Ammon's horn (tissue), 1 donor: ENCODE data around the gene ANKRD65.
"Not testable (repeated sequence)": the region's sequence is repeated elsewhere in the genome, so short reads cannot be mapped to it uniquely, and the experiment has no call there.

Experiments
- DNase-seq: peaks from one replicate; pipeline ENCODE4 v3.0.0-alpha.2; 2016; ENCODE audit warnings: low spot score

Gene ANKRD65

GRCh38 chr1:1430114-1430982 is 9.3 kb upstream of the ANKRD65 start:
- DNase-seq, result peak; percentile 79

DNA sequence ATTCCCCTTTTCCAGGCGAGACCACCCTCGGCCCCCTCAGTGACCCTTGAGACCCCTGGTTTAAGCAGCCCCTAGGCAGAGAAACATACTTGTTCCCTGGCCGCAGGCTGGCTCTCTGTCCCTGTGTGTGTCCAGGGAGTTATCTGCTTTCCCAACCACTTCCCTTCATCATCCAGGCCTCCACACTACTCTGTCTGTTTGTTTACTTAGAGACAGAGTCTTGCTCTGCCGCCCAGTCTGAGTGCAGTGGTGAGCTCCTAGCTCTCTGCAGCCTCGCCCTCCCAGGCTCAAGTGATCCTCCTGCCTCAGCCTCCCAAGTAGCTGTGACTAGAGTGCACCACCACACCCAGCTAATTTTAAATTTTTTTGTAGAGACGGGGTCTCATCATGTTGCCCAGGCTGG is 8.6 kb upstream of the ANKRD65 start:
- DNase-seq, result no peak

DNA sequence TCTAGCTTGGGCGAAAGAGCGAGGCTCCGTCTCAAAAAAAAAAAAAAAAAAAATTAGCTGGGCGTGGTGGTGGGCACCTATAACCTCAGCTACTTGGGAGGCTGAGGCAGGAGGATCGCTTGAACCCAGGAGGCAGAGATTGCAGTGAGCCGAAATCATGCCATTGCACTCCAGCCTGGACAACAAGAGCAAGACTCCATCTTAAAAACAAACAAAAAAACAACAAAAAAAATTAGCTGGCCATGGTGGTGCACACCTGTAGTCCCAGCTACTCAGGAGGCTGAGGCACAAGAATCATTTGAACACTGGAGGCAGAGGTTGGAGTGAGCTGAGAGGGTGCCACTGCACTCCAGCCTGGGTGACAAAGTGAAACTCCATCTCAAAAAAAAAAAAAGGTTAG is 7.9 kb upstream of the ANKRD65 start:
- not testable (repeated sequence) for DNase-seq

DNA sequence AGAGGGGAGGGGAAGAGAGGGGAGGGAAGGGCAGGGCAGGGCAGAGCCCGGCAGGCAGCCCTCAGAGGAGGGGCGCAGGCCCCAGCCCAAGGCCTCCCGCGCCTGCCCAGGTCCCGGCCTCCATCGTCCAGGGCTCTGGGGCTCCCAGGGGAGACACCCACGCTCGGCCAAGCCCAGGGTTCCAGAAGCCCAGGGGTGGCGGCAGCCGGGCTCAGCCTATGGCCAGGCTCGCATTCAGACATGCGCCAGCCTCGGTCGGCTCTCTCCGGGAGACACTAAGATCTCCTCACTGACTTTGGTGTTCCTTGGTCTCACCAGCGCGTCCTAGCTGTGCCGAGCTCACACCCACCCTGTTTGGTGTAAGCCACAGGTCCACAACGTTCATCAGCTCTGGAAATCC is 7.1 kb upstream of the ANKRD65 start:
- DNase-seq, result no peak

DNA sequence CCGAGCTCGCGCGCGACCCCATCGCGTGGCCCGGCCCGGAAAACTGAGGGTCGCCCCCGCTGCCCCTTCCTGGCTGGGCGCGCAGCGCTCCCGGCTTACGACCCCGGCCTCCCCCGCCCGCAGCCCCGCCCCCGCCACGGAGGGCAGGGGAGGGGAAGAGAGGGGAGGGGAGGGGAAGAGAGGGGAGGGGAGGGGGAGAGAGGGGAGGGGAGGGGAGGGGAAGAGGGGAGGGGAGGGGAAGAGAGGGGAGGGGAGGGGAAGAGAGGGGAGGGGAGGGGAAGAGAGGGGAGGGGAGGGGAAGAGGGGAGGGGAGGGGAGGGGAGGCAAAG is 6.7 kb upstream of the ANKRD65 start:
- no peak for DNase-seq

GRCh38 chr1:1427106-1427819 is 6.2 kb upstream of the ANKRD65 start:
- DNase-seq, result peak; percentile 84

- peak; percentile 87 for DNase-seq
Measured at GRCh38 chr1:1426496-1427105, 5.5 kb upstream of the ANKRD65 start.

GRCh38 chr1:1425753-1426495 is 4.8 kb upstream of the ANKRD65 start:
- DNase-seq, result peak; percentile 89

DNA sequence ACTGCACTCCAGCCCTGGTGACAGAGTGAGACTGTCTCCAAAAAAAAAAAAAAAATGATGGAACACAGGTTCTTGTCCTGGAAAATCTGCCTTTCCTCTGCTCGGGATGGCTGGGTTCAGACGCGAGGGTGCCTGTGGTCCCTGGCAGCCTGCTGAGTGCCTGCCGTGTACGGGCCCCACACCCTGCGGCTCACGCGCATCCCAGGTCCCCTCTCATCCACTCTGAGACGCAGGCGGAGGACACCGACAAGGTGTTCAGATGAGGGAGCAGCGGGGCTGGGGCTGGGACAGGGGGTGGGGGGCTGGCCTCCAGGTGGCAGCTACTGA is 4.3 kb upstream of the ANKRD65 start:
- no peak for DNase-seq

DNA sequence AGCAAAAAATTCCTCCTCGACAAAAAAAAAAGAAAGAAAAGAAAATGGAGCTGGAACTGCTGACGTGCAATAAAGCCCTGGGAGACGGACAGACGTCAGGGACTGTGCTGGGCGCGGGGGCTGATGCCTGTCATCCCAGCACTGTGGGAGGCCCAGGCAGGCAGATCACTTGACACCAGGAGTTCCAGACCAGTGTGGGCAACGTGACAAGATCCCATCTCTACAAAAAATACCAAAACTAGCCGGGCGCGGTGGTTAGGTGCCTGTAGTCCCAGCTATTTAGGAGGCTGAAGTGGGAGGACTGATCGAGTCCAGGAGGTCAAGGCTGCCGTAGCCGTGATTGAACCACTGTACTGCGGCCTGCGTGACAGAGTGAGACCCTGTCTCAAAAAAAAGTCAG is 3.6 kb upstream of the ANKRD65 start:
- no peak for DNase-seq

DNA sequence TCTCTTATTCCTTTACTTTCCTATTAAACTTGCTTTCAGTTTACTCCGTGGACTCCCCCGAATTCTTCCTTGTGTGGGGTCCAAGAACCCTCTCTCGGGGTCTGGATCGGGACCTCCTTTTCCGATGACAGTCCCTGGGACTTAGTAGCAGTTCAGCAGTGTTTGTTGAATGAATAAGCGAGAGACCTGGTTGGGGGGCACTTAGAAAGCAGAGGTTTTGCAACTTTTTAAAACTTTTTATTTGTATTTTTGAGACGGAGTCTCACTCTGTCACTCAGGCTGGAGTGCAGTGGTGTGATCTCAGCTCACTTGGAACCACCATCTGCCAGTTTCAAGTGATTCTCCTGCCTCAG is 2.1 kb upstream of the ANKRD65 start:
- DNase-seq, result no peak

DNA sequence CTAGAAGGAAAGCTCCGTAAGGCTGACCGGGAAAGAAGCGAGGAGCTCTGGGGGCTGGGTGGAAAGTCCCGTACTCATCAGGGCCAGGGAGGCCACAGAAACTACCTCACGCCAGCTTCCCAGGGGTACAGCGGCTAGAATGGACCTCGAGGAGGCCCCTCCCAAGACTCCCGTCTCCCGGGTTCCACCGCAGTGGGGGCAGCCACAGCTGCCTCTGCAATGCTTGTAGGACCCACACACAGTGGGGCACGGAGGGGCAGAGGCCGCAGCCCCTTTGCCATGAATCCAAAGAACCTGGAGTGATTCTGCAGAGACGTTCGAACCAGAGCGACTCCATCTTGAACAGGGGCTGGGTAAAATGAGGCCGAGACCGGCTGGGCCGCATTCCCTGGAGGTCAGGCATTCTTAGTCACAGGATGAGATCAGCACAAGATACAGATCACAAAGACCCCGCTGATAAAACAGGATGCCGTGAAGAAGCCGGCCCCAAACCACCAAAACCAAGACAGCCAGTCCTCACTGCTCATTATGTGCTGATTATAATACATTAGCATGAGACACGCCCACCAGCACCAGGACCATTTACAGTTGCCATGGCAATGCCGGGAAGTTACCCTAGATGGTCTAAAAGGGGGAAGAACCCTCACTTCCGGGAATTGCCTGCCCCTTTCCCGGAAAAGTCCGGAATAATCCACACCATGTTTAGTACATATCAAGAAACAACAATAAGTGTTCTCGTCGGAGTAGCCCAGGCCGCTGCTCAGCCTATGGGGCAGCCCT is 1.6 kb upstream of the ANKRD65 start:
- no peak for DNase-seq

DNA sequence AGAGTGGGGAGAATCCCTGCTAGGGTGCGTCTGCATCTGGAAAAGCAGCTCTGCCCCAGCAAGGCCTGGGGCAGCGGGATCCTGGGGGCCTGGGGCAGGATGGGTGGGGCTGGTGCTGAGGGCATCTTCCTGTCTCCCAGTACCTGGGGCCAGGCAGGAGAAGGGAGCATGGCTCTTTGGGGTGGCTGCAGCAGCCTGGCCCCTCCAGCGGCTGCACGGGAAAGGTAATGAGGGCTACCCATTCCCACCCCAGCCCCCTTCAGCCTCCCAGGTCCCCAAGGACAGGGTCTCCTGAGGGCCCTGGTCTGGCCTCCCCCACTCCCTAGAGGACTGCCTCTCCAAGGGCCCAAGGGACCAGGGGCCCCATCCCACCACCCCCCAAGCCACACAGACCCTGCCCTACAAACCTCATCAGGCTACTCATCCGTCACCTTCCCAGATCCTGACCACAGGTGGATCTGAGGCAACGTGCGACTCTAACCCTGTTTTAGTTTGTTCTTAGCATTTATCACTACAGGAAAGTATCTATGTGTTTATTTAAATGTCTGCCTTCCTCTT is 910 bp upstream of the ANKRD65 start:
- DNase-seq, result no peak

GRCh38 chr1:1420654-1421141 is 378 bp downstream of the ANKRD65 start:
- no peak for DNase-seq

GRCh38 chr1:1419813-1420653 is 1.0 kb downstream of the ANKRD65 start:
- DNase-seq, result no peak

- no peak for DNase-seq
Measured at GRCh38 chr1:1419363-1419812, 1.7 kb downstream of the ANKRD65 start.

DNA sequence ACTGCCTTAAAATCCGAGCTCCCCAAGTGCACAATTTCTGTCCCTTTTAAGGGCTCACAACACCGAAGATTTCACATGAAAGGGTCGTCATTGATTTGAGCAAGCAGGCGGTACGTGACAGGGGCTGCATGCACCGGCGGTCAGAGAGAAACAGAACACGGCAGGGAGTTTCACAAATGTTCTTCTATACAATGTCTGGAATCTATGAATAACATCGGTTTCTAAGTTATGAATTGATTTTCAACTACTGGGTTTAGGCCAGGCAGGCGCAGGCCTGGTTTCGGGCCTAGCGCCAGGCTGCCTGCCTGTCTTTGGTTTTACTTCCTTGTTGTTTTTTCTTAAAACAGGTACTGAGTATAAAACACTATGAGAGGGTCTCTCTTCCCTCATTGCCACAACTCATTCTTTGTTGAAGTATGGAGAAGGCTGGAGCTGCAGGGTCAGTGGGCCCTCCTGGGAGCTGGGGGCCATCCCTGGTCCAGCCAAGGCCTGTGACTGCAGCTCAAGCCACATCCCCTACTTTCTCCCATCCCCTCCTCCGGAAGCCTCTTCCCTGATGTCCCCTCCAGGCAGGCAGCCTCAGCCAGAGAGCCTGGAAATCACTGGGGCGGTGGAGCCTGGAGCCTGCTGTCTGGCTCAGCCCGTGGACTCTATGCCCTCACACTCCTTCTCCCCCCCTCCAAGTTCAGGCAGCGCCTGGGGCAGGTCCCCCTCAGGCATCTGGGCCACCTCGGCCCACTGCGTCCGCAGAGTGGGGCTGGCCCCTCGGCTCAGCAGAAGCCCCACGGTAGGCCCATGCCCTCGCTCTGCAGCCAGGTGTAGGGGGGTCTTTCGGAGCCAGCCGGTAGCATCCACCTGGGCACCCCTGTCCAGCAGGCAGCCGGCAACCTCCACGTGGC is 2.4 kb downstream of the ANKRD65 start:
- DNase-seq, result no peak

DNA sequence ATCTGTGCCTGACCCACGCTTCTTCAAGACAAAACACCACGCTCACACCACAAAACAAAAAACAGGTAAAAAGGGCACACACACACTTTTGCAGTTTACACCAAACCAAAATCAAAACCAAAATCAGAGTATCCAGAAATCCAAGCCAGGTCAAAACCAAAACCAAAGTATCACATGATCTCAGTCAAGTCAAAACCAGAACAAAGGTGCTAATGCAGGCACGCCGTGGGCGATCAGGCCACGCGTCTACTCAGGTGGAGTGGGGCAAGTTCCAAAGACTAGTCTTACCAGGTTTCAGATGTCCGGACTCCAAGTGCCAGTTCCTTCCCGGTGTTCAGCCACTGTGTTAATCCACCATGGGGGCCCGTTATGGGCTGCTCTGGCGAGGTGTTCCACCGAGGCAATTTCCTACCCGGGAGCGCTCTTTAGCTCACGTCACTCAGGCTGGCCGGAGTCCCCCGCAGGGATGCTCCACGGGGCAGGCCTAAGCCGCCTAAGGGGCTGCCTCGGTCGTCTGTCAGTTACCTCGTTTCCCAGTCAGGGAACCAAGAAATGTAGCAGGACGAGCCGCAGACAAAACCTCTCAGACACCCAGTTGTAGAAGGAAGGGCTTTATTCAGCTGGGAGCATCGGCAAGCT is 3.1 kb downstream of the ANKRD65 start:
- DNase-seq, result not testable (repeated sequence)

GRCh38 chr1:1417396-1417795 is 3.7 kb downstream of the ANKRD65 start:
- not testable (repeated sequence) for DNase-seq
